GM21723 (cell line): Measurements from ENCODE around the gene AFF2.

ENCODE experiments used
- ATAC-seq: cut with Tn5 transposase; IDR thresholded peaks from one replicate; pipeline ENCODE4 v1.9.1; 2021; ENCODE audit warnings: mild to moderate bottlenecking, moderate library complexity; ENCODE audit not compliant: unreplicated experiment

AFF2 gene

DNA sequence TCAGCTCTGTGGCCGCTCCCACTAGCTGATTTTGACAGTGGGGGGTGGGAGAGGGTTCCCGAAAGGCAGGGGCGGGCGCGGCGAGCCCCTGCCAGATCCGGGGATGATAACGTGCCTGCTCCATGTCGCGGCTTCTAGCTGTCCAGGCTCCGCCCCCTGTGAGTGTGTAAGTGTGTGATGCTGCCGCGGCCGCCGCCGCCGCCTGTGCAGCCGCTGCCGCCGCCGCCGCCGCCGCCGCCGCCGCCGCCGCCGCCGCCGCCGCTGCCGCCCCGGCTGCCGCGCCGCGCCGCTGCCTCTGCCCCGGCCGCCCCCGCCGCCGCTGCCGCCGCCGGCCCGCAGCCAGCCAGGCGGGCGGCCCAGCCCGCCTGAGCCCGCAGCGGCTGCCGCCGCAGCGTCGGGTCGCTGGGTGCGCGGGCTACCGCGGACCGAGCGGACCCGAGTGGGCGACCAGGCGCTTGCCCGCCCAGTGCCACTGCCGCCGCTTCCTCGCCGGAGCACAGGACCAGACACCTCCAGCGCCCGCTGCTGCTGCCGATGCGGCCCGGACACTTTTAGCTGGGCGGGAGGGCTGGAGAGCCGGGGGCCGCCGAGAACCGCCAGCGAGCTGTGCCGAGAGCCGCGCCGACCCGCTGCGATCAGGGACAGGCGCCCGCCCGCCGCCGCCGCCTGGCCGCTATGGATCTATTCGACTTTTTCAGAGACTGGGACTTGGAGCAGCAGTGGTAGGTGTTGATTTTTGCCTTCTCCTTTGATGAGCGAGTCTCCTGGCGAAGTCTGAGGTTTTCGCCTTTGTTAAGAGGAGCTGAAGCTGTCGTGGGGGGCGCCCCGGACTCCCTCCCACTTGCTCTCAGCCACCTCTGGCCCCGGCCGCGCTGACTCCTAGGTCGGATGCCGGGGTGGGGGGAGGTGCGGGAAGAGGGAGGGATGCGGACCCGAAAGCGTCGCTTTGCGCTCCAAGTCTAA lies at the start of gene AFF2:
Gene AFF2, plus strand, starts transcription at position 195 of the 963 bp plus-strand sequence. Its CDS starts 481 bp downstream, at position 676.
- ATAC-seq, result peak; percentile 54

DNA sequence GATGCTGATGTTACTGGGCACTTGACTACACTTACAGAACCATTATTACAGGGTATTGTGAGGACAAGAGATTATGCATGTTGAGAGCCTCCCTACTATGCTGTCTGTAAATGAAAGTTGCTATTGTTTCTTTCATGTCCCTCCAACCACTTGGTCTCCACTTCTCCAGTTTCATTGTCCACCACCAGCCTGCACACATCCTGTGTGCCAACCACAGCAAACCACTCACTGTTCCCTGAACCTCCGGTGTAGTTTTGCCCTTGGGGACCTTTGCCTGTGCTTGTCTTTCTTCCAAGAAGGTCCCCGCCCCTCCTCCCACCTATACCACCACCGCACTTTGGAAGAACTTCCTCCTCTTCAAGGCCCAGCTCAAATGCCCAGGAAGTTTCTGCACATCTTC lies 43.1 kb upstream of the AFF2 start:
- no peak for ATAC-seq

- peak; percentile 90 for ATAC-seq
Measured at GRCh38 chrX:148459343-148459742, 41.1 kb upstream of the AFF2 start.

- ATAC-seq, result peak; percentile 71
Measured at GRCh38 chrX:148466292-148466691, 34.1 kb upstream of the AFF2 start.

GRCh38 chrX:148470324-148470723 lies 30.1 kb upstream of the AFF2 start:
- ATAC-seq, result no peak

- no peak for ATAC-seq
Measured at GRCh38 chrX:148474030-148474429, 26.4 kb upstream of the AFF2 start.

- ATAC-seq, result no peak
Measured at GRCh38 chrX:148492057-148492456, 8.4 kb upstream of the AFF2 start.

GRCh38 chrX:148495176-148495575 lies 5.2 kb upstream of the AFF2 start:
- ATAC-seq, result no peak

- ATAC-seq, result no peak
Measured at GRCh38 chrX:148498067-148498466, 2.4 kb upstream of the AFF2 start.

- ATAC-seq, result no peak
Measured at GRCh38 chrX:148499638-148500422, 587 bp upstream of the AFF2 start.

GRCh38 chrX:148501386-148502066 lies 1.1 kb downstream of the AFF2 start:
- ATAC-seq, result peak; percentile 30

GRCh38 chrX:148504506-148504905 lies 4.1 kb downstream of the AFF2 start:
- ATAC-seq, result no peak

- no peak for ATAC-seq
Measured at GRCh38 chrX:148507418-148507817, 7.0 kb downstream of the AFF2 start.

DNA sequence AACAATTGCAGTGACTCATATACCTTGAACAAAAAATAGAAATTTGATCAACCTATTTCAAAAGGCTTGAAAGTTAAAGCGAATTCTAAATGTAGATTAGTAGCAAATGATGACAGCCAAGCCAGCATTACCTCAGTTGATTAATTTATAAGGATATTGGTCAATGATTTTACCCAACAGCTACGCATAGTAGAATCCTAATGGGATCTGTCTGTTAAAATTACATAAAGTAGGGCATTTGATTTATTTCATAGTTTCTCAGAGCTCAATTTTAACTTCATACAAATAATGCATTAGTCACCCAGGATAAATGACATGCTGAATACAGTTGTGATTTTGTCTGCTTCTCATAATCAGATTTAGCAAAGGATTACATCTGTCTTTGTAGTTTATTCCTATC lies 12.0 kb downstream of the AFF2 start:
- no peak for ATAC-seq

- ATAC-seq, result no peak
Measured at GRCh38 chrX:148513661-148514060, 13.2 kb downstream of the AFF2 start.

GRCh38 chrX:148517176-148517575 lies 16.8 kb downstream of the AFF2 start:
- ATAC-seq, result no peak

GRCh38 chrX:148522006-148522405 lies 21.6 kb downstream of the AFF2 start:
- no peak for ATAC-seq

DNA sequence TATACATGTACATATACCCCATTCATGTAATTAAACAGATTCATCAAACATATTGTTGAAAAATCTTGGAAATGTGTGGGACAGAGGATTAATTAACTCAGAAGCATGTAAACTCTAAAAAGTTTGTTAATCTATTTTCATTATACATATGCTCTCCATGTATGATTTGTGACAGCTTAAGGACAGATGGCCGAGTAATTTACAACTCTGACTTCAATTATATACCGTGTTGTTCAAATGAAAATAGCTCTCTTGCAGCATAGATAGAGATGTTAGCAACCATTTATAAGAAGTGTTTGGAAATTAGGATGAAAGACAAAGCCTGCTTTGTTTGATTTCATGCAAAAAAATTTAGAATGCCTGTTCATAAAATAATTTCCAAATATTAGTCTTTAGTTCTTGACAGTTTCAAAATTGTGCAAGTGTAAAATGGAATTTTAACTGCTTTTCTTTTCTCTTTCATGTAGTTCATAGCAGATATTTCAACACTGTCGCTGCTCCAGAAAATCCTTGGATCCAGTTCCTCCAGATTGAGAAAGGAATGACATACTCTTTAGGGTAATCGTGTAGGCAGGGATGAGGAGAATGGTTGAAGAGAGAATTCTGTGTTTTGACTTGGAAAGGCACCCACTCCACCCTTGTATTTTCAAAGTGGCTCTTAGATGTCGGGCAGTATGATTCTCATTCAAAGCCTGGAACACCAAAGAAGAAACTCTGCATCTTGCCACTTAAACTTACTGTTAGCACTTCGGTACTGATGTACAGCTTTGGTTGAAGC lies 23.1 kb downstream of the AFF2 start:
- no peak for ATAC-seq

DNA sequence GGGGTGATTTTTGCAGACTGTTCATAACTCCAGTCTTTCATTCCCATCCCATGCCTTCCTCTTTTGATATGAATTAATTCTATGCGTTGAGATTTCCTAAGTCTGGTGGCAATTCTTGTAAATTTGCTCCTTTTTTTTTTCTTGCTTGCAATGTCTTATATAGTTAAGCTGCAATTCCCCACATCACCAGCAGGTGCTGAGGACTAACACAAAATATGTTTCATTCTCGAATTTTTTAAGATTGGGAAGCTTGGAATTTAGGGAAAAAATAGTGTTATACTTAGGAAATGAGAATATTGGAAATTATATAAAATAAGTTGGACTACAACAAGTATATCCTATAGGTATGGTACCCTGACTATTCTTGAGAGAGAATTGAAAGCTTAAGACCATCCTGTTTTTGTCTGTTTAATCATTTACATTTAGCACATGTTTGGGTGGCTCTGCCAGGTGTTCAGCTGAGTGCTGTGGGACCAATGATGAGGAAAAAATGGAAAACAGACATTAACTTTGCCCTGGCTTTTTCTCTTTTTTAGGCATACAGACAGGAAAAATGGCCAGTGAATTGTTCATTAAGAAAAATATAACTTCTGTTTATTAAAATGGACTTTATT lies 30.2 kb downstream of the AFF2 start:
- ATAC-seq, result no peak

DNA sequence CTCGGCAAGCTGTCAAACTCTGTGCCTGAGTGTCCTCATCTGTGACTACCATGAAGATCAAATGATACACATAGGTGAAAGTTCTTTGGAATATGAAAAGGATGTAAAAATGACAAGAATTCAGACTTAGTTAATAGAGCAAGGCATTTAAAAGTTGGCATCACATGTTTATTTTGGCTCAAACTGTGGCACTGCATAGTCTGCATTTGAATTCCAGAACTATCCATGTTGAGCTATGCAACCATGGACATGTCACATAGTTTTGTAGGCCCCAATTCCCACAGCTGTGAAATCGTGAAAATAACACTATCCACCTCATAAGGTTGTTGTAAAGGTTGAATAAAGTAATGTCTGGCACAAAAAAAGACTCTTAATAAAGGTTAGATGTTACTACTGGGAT lies 33.9 kb downstream of the AFF2 start:
- no peak for ATAC-seq
